ENCODE results near the gene UNC80.

UNC80 gene

DNA sequence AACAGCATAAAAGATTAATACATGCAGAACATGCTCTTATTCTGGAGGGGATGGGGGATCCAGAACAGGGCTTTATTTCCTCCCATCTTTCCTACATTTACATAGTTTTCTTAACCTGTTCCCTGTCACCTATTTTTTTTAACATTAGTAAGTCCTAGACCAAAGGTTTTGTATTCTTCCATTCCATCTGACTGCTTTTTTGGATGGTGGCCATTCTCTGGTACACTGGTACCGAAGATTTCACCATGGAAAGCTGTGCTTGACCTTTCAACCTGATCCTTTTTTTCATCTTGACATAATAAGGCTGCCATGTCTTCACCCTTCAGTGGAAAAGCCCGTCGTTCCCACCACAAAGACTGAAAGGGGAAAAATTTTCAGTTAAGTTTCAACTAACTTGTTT, 251.2 kb downstream of the UNC80 start:
- no peaks in the 10 kb centered on the region for H3K9me3 Mint-ChIP-seq
- no peak overlapping the region for H3K27ac Mint-ChIP-seq
- H3K36me3 Mint-ChIP-seq (ENCODE audit: low read depth) = peaks cover 30% of the 10 kb centered on the region
- no peaks in the 10 kb centered on the region for H3K27me3 Mint-ChIP-seq (ENCODE audit: low read depth)
- peaks cover 1% of the 10 kb centered on the region for H3K4me1 Mint-ChIP-seq (ENCODE audit: low read depth)
- H3K4me3 Mint-ChIP-seq = no peak overlapping the region

DNA sequence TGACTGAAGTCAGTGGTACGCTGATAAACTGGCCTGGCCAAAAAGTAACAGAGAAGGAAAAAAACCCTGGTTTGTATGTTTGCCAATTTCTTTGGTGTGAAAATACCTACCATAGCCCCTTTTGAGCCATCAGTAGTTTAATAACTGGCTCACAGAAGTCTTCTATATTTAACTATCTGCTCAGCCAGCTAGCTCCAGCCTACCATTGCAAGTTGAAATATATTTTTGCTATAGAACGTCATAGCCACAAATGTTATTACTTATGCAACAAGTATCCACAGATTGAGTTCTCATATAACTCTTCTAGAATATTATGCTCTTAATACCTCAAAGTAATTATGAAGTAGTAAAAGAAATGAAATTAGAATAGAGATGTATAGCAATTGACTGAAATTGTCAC, 256.0 kb downstream of the UNC80 start:
- Mint-ChIP-seq H3K27me3 (ENCODE audit: low read depth) (no peaks in the 10 kb centered on the region), H3K27ac (no peak overlapping the region), H3K4me3 (no peak overlapping the region), H3K9me3 (no peaks in the 10 kb centered on the region), H3K36me3 (ENCODE audit: low read depth) (peaks cover 13% of the 10 kb centered on the region), H3K4me1 (ENCODE audit: low read depth) (no peaks in the 10 kb centered on the region)

DNA sequence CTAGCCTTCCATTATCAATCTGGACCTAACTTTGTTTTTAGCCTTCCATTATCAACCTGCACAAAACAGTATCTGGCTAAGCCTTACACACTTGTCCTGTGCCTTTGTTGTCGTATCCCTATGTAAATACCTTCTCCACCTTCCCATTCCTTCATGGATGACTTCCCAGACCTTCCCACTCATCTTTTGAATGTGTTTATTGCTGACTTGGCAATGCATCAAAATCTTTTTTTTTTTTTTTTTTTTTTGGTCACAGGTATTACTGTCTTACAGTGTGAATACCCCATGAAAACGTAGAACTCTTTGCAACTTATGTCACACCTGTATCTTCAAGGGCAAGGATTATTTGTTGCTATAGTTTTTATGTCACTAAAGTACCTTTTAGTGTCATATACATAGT, 256.5 kb downstream of the UNC80 start:
- peaks cover 8% of the 10 kb centered on the region for H3K36me3 Mint-ChIP-seq (ENCODE audit: low read depth)
- no peak overlapping the region for H3K27ac Mint-ChIP-seq
- no peaks in the 10 kb centered on the region for H3K27me3 Mint-ChIP-seq (ENCODE audit: low read depth)
- no peak overlapping the region for H3K4me3 Mint-ChIP-seq
- H3K4me1 Mint-ChIP-seq (ENCODE audit: low read depth) = no peaks in the 10 kb centered on the region
- H3K9me3 Mint-ChIP-seq = no peaks in the 10 kb centered on the region

DNA sequence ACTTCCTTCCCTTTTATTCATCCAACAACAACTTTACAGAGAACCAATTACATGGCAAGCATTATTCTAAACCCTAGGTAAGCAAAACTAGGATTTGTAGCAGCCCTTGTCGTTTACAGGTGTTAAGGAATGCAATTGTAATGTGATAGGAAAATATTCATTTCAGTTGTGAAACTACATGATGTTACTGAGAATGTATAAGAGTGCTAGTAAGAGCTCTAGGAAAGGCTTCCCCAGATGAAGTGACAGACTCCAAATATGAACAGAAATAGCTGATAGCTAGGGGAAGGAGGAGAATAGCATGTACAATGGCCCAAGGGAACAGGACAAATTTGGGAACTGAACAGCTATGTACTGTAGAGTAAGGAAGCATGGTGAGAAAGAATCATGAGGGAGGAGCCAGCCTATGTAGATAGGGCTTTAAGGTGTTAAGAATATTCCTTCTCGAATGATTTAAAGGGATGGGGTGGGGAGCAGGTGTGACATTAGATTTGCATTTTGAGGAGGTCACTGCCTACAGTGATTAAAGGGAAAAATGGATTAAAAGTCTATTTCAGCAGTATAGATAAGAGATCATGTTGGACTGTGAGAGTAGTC, 262.6 kb downstream of the UNC80 start:
- Mint-ChIP-seq H3K27me3 (ENCODE audit: low read depth) (no peaks in the 10 kb centered on the region), H3K4me3 (no peak overlapping the region), H3K4me1 (ENCODE audit: low read depth) (peaks cover 2% of the 10 kb centered on the region), H3K36me3 (ENCODE audit: low read depth) (no peaks in the 10 kb centered on the region), H3K27ac (no peak overlapping the region), H3K9me3 (no peaks in the 10 kb centered on the region)

DNA sequence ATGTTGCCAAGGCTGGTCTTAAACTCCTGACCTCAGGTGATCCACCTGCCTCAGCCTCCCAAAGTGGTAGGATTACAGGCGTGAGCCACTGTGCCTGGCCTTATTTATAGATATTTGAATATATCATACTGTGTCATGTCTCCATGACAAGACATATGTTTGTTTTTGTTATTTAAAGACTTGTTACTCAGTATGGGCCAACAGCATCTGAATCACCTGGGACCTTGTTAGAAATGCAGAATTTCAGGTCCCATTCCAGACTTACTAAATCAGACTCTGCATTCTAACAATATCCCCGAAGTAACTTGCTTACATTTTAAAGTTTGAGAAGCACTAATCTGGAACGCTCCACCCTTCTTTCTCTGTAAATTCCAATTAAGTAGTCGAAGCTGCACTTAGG, 264.0 kb downstream of the UNC80 start:
- H3K27ac Mint-ChIP-seq = no peak overlapping the region
- H3K36me3 Mint-ChIP-seq (ENCODE audit: low read depth) = no peaks in the 10 kb centered on the region
- H3K27me3 Mint-ChIP-seq (ENCODE audit: low read depth) = no peaks in the 10 kb centered on the region
- no peaks in the 10 kb centered on the region for H3K9me3 Mint-ChIP-seq
- H3K4me1 Mint-ChIP-seq (ENCODE audit: low read depth) = peaks cover 2% of the 10 kb centered on the region
- no peak overlapping the region for H3K4me3 Mint-ChIP-seq

DNA sequence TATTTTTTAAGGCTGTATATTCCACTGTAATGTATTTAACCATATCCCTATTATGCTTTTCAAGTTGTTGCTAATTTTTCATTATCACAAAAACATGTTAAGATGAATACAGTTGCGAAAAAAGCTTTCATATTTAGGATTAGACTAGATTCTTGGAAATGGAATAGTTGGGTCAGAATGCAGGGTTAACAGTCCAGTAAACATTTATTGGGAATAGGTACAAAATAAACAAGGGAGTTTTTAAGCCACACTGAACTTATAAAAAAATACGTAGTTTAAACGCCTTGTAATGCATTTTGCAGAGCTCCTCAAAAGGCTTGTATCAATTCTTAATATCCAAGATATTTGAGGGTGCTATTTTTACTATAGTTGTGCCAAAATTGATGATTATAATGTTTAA, 266.4 kb downstream of the UNC80 start:
- H3K27ac Mint-ChIP-seq = no peak overlapping the region

DNA sequence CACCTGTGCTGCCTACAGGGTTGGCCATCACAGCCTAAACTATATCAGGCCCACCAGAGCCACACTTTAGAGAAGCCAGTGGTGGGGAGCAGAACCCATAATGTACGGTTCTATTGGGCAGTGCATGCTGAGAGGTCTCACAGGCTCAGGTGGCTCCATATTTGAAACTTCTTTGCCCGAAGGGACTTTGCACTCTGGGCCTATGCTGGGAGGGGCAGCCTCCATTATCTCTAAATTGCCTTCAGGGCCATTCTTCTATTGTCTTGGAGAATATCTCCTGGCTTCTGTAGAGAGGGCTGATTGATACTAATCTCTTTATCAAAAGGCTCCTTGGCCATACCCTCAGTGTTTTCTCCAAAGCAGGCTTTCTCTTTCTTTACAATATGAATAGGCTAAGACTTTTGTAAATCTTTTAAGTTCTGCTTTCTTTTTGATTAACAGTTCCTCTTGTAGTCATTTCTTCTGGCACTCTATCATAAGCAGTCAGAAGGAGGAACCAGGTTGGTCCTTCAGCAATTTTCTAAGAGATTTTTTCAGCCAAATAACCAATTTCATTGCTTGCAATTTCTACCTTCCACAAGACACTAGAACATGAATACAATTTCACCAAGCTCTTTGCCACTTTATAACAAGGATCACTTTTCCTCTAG, 275.3 kb downstream of the UNC80 start:
- Mint-ChIP-seq H3K4me1 (ENCODE audit: low read depth) (no peaks in the 10 kb centered on the region), H3K9me3 (peaks cover 5% of the 10 kb centered on the region), H3K27me3 (ENCODE audit: low read depth) (no peaks in the 10 kb centered on the region), H3K27ac (no peak overlapping the region), H3K4me3 (no peak overlapping the region), H3K36me3 (ENCODE audit: low read depth) (peaks cover 2% of the 10 kb centered on the region)

More for the DNA sequence above, 266.4 kb downstream of the UNC80 start:
- no peaks in the 10 kb centered on the region for H3K27me3 Mint-ChIP-seq (ENCODE audit: low read depth)
- H3K4me1 Mint-ChIP-seq (ENCODE audit: low read depth) = peaks cover 2% of the 10 kb centered on the region
- H3K4me3 Mint-ChIP-seq = no peak overlapping the region
- H3K9me3 Mint-ChIP-seq = no peaks in the 10 kb centered on the region
- H3K36me3 Mint-ChIP-seq (ENCODE audit: low read depth) = no peaks in the 10 kb centered on the region

Measured in T-helper 1 cell treated with Interleukin-12 subunit alpha and Interleukin-12 subunit beta and Interleukin-4 antibody, amounts not matched to agents 30 μg/mL and 1 μg/mL, for 36 hours (primary cell).